HL-60 (cell line): ENCODE results near the gene DUSP7.

Experiments used
- POLR2AphosphoS5 ChIP-seq: IDR thresholded peaks from 2 replicates; pipeline ENCODE4 v1.6.1; 2012; ENCODE audit warnings: low read depth
- TF ChIP-seq, protein P1 (sequence below): IDR thresholded peaks from one replicate; pipeline ENCODE4 v1.5.1; 2011; ENCODE audit warnings: low read length, control low read depth, inconsistent platforms; ENCODE audit not compliant: insufficient read depth

GRCh38 chr3:52082951-52083350 is 26.6 kb upstream of the DUSP7 start:
- TF ChIP-seq, protein P1, sequence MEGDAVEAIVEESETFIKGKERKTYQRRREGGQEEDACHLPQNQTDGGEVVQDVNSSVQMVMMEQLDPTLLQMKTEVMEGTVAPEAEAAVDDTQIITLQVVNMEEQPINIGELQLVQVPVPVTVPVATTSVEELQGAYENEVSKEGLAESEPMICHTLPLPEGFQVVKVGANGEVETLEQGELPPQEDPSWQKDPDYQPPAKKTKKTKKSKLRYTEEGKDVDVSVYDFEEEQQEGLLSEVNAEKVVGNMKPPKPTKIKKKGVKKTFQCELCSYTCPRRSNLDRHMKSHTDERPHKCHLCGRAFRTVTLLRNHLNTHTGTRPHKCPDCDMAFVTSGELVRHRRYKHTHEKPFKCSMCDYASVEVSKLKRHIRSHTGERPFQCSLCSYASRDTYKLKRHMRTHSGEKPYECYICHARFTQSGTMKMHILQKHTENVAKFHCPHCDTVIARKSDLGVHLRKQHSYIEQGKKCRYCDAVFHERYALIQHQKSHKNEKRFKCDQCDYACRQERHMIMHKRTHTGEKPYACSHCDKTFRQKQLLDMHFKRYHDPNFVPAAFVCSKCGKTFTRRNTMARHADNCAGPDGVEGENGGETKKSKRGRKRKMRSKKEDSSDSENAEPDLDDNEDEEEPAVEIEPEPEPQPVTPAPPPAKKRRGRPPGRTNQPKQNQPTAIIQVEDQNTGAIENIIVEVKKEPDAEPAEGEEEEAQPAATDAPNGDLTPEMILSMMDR, result no peak
- TF ChIP-seq POLR2AphosphoS5, result no peak
